NCI-H446 treated with DMSO at 0.1 percent for 48 hours (cell line): ENCODE measurements around the gene PIK3R3.
"Not testable (repeated sequence)": the region's sequence is repeated elsewhere in the genome, so short reads cannot be mapped to it uniquely, and the experiment has no call there.

ENCODE experiments used
- DNase-seq: peaks from one replicate; lab custom pipeline; 2025; lab: John Stamatoyannopoulos, UW

PIK3R3 gene

DNA sequence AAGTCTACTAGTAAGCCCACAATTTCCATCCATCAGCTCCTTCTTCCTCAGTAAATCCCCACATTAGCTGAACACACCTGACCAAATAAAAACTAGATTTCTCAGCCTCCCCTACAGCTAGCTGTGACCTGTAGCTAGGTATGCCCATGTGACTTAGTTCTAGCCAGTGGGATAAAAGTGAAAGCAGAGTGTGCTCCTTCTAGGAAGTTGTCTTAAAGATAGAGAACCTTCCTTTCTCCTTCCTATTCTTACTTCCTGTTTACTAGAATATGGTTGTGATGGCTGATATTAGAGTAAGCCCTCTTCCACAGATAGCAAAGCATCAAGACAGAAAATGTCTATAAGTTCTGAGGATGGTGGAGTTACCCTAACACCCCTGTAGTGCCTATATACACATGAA lies 67.0 kb downstream of the PIK3R3 start:
- DNase-seq = no peak

DNA sequence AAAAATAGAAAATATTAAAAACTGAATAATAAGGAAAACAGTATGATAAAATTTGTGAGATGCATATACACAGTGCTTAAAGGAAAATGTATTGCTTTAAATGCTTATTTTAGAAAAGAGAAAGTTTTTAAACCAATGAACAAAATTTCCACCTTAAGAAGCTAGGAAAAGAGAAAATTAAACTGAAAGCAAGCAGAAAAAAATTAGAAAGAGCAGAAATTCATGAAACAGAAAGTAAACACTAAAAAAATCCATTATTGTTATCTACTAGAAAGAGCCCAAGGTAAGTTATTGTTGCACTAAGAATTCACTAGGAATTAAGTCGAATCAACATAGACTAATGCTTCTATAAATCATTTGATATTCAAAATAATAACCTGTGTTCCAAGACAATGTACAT lies 67.7 kb downstream of the PIK3R3 start:
- no peak for DNase-seq

DNA sequence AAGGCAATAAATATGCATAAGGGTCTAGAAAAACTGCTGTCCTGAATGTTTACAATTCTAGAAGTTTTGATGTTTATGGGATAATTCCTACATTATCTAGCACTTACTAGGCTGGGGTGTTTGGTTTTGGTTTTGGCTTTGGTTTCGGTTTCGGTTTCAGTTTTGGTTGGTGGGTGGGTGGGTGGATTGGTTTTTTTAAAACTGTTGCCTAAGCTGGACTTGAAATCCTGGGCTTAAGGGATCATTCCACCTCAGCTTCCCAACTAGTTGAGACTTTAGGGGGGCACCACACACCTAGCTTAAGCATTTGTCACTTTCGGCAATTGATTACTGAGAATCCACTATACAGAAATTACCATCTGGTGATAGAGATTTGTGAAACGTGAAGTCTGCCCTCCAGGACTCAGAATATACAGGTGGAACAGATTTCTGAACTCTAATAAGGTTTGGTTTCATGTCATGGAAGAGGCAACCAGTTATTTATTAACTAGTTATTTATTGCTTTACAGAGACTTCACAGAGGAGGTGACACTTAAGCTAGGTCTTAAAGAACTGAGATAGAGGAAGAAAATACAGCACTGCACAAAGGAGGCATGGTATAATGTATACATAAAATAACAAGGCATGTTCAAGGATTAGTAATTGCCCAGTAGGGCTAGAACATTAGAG lies 69.6 kb downstream of the PIK3R3 start:
- DNase-seq = no peak

DNA sequence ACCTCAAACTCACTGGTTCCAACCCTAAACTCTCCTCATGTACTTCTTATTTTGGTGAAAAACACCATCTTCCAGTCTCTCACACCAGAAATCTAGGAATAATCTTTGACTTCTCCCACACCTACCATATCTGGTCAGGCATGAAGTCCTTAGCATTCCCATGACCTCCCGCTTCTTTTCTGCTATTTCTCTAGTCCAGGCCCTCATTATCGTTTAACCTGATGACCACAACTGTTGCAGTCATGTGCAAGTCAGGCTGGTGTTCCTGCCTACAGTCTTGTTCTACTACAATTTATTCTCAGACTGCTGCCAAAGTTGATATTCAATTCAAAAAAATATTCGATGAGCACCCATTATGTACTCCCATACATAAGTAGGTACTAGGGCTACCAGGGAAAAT lies 71.3 kb downstream of the PIK3R3 start:
- no peak for DNase-seq

DNA sequence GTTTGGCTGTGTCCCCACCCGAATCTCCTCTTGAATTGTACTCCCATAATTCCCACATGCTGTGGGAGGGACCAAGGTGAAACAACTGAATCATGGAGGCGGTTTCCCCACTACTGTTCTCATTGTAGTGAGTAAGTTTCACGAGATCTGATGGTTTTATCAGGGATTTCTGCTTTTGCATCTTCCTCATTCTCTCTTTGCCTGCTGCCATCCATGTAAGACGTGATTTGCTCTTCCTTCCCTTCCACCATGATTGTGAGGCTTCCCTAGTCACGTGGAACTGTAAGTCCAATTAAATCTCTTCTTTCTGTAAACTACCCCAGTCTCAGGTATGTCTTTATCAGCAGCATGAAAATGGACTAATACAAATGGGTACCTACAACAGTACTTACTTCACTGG lies 73.5 kb downstream of the PIK3R3 start:
- no peak for DNase-seq

DNA sequence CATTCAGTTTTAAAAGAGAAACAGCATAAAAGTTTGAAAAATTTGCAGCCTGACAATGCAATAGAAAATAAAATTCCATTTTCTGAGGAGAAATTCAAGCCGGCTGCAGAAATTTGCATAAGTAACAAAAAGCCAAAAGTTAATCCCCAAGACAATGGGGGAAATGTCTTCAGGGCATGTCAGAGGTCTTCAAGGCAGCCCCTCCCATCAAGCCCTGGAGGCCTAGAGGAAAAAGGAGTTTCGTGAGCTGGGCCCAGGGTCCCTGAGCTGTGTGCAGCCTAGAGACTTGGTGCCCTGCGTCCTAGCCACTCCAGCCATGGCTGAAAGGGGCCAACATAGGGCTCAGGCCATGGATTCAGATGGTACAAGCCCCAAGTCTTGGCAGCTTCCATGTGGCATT lies 74.6 kb downstream of the PIK3R3 start:
- DNase-seq = no peak

DNA sequence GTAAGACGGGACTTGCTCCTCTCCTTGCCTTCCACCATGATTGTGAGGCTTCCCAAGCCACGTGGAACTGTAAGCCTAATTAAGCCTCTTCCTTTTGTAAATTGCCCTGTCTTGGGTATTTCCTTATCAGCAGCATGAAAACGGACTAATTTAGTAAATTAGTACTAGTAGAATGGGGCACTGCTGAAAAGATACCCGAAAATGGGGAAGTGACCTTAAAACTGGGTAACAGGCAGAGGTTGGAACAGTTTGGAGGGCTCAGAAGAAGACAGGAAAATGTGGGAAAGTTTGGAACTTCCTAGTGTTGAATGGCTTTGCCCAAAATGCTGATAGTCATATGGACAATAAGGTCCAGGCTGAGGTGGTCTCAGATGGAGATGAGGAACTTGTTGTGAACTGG lies 75.2 kb downstream of the PIK3R3 start:
- DNase-seq = not testable (repeated sequence)

DNA sequence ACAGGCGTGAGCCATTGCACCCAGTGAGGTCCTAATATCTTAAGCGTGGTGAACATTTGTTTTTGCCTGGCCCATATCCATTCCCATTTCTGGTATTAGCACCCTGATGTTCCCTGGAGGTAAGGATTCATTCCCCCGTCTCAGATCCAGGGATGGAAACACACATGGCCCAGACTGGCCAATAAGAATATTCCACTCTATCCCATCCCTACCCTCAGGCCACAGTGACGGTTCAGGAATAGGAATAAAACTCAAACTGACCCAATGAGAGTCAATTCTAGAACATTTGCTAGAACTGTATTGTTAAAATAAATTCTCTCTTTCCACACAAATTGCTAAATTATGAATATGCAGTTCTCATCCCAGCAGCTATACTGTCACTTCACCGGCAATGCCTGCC lies 76.1 kb downstream of the PIK3R3 start:
- no peak for DNase-seq

DNA sequence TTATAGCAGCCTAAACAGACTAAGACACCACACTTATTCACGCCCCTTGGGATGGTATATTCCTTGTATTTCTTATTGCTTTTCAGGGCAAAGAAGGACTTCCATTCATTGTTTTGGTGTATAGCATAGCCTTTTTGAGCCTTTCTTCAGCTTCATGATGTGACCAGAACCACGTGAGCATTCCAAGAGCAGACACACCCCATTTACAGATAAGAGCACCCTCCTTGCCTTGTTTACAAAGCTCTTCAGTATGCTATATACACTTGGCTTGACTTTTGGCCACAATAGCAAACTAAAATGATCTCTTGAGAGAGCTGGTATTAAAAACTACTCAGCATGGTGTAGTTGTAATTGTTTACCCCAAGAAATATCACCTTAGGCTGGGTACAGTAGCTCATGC lies 78.7 kb downstream of the PIK3R3 start:
- no peak for DNase-seq

DNA sequence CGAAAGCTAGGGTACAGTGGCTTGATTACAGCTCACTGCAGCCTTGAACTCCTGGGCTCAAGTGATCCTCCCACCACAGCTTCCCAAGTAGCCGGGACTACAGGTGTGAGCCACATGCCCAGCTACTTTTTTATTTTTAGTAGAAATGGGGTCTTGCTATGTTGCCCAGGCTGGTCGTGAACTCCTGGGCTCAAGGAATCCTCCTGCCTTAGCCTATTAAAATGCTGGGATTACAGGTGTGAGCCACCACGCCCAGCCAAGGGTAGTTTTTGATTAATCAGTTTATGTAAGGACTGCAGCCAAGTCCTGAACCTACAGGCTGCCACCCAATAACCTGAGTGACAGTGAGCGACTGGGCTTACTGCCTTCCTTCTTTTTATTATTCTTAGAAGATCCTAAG lies 88.3 kb downstream of the PIK3R3 start:
- DNase-seq = no peak

DNA sequence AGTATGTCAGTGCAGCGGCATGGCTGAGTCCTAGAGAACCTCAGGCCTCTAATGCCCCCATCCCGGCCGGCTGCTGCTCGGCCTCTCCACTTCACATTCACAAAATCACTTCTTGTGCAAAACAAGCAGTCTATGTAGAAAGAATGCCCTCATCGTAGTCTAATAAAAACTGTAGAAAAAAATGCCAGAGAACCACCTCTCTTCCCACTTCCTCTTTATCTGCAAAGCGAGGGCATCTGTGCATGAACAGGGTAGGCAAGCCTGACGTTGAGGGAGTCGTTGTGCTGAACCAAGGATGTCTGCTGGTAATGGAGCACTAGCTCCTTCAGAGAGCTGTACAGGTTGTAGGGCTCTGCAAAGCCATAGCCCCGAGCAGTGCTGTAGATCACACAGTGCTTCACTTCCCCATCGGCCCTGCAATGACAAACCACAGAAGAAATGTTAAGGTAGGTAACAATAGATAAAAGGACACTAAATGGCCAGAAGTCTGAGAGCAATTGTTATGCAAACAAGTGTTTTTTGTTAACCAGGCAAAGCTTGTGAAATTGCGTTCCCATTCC lies 88.9 kb downstream of the PIK3R3 start:
- no peak for DNase-seq

DNA sequence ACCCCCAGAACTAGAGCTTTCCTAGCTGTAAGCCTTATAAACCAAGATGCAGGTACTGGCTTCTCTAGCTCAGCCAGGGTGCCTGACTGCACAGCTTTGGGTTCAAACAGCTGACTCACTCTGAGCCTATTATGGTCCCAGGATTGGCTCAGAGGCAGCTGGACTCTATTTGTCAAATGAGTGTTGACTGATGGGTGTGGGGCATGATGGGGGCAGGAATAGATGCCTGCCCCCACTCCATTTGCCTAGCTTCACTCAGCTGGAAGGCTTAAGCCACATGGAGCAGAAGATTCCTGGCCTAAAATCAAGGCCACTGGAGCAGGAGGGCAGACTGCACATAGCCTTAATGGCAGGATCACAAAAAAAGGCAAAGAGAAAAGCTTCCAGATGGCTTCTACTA lies 90.5 kb downstream of the PIK3R3 start:
- DNase-seq = peak; percentile 96

DNA sequence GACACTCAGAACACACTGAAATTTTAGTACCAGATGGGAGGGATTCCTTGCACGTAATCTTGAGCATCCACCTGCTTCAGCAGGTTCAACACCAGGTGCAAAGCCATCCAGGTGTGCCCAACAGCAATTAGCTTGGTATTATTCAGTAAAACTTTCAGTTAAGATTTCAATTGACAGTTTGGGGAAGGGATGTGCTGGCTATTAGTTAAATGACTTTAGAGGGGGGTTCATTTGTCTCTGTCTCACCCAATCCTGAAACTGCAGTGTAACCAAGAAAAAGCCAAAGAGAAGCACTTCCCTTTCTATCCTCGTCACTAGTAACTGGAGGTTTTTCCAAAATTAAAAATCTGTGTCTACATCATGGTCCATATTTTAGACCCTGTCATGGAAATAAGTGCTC lies 90.9 kb downstream of the PIK3R3 start:
- no peak for DNase-seq

DNA sequence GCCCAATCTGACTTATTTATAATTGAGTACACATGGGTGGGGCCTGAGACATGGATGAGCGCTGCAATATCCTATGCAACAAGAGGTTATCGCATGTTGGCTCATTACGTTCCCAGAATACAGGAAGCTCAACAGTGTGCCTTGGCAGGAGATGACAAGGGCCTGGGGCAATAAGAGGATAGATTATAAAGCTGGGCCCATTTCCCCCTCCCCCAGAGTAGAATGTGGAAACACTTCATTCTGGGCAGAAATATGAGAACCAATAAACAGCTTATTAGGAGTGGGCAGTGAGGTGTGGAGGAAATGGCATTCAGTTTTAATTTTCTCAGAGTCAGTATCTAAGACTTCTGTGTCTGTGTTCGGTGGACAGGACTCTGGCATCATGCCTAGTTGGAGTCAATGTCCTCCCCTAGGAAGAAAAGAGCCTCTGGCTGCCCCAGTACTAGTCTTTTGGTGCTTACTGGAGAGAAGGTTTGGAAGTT lies 92.8 kb downstream of the PIK3R3 start:
- peak; percentile 81 for DNase-seq

DNA sequence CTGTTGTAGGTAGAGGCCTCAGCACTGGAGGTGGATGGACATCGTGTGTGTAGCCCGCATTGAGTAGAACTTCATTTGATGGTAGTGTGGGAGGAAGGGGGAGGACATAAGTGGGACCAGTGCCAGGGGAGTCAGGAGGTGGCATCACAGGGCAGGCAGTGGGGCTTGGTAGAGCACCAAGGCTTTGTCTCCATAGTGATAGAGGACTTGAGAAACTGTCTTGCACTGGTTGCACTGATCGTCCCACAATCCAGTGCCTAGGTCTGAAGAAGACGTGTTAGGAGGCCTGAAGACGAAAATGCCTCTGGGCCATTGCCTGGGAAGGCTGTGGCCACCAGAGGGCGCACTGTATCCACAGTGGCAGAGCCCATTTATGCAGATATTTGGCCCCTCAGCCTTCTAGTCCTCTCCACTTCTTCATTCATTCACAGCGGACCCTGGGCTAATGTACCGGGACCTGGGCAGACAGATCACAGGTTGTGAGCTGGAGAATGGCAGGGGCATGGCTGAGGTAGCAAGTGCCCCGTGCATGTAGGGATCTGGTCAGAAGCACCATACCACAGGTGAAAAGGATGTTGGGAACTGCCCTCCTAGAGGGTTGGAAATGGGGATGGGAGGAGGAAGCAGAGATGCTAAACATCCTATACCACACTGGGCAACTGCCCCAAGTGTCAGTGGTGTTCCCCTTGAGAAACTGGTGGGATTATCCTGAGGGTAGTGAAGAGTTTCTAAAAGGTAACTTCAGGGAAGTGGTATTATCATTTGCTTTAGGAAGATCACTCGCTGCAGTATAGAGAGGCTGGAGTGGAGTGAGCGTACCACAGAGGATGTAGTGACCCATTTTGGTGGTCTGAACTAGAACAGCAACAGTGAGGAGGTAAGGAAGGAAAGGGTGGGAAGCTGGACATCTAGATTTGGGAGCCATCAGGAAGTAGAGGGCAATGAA lies 95.3 kb downstream of the PIK3R3 start:
- peak; percentile 62 for DNase-seq

DNA sequence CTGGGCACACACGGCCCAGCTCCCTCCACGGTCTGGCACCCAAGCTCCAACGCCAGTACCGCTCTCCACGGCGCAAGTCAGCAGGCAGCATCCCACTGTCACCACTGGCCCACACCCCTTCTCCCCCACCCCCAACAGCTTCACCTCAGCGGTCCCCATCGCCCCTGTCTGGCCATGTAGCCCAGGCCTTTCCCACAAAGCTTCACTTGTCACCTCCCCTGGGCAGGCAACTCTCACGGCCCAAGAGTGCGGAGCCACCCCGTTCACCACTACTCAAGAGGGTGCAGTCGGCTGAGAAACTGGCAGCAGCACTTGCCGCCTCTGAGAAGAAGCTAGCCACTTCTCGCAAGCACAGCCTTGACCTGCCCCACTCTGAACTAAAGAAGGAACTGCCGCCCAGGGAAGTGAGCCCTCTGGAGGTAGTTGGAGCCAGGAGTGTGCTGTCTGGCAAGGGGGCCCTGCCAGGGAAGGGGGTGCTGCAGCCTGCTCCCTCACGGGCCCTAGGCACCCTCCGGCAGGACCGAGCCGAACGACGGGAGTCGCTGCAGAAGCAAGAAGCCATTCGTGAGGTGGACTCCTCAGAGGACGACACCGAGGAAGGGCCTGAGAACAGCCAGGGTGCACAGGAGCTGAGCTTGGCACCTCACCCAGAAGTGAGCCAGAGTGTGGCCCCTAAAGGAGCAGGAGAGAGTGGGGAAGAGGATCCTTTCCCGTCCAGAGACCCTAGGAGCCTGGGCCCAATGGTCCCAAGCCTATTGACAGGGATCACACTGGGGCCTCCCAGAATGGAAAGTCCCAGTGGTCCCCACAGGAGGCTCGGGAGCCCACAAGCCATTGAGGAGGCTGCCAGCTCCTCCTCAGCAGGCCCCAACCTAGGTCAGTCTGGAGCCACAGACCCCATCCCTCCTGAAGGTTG lies 97.6 kb downstream of the PIK3R3 start:
- DNase-seq = no peak

DNA sequence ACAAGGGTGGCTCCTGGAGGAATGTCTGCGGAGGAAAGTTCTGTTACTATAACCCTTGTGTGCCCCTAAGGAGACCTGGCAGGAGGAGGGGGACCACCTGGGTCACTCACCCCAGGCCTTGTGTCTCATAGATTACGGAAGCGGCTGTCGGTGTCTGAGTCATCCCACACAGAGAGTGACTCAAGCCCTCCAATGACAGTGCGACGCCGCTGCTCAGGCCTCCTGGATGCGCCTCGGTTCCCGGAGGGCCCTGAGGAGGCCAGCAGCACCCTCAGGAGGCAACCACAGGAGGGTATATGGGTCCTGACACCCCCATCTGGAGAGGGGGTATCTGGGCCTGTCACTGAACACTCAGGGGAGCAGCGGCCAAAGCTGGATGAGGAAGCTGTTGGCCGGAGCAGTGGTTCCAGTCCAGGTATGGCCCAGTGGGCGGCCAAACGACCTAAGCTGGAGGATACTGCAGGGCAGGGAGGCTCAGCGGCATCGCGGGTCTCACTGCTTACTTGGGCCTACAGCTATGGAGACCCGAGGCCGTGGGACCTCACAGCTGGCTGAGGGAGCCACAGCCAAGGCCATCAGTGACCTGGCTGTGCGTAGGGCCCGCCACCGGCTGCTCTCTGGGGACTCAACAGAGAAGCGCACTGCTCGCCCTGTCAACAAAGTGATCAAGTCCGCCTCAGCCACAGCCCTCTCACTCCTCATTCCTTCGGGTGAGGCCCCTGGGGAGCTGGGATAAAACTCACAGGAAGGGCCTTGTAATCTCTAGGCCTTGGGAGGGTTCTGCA lies 101.4 kb downstream of the PIK3R3 start:
- no peak for DNase-seq

DNA sequence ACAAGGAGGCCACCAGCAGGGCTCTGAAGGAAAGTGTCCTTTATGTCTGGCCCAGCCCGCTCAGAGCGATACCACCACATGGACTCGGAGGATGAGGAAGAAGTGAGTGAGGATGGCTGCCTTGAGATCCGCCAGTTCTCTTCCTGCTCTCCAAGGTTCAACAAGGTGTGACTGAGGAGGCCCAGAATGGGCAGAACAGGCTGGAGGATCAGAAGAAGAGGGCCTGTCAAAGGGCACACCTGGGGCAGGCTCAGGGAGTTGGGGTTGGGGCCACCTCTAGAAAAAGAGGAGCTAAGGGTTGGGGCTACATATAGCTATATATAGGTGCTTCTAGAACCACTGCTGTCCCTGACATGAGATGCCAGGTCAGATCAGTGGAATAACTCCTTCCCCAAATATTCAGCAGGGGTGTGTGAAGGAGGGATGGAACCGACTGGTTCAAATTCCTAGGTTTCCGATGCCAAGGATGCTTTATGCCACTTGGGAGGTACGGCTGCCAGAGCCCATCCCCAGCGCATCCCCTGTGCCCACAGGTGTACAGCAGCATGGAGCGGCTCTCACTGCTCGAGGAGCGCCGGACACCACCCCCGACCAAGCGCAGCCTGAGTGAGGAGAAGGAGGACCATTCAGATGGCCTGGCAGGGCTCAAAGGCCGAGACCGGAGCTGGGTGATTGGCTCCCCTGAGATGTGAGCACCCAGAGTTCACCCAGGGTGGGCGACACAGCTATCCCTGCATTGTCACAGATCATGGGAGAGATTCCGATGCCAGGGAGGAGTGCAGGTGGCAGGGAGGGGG lies 102.2 kb downstream of the PIK3R3 start:
- no peak for DNase-seq

DNA sequence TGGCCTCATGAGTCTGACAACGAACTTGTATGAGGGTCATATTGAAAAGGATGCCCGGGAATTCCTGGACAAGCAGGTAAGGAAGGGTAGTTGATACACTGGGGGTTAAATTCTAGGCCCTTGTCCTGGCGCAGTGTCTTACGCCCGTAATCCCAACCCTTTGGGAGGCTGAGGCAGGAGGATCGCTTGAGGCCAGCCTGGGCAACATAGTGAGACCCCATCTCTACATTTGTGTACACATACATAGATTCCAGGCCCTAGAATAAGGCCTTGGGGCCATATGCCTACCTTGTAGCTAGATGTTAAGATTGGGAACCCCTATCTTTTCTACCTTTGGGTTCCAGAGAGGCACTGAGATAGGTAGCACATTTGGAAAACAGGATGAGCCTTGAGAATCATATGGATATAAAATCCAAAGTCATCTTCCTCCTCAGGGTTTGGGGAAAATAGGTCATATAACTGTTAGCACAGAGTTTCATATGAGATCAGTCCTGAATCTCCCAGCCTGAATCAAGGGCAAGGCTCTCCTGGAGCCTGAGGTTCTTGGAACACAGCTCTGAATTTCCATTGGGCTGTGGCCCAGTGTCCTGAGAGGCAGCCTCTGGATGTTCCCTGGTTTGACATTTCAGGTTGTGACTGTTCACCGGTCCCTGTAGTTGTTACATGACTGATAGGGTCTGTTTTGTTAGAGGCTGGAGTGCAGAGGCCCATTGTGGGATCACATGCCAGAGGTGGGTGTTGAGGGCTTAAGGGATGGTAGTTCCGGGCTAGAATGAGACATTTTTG lies 104.4 kb downstream of the PIK3R3 start:
- DNase-seq = no peak
